ENCODE results near the gene LUZP2. TPM values are rescaled to one million over a fixed set of nuclear protein-coding genes. Genes with fewer than 3 reads are reported as not detected.
A peak's percentile ranks its signal among the peaks of the same experiment; 100 is the strongest.

Gene LUZP2
- total RNA-seq, 1 experiment from 2014 or later: 0.11 TPM

DNA sequence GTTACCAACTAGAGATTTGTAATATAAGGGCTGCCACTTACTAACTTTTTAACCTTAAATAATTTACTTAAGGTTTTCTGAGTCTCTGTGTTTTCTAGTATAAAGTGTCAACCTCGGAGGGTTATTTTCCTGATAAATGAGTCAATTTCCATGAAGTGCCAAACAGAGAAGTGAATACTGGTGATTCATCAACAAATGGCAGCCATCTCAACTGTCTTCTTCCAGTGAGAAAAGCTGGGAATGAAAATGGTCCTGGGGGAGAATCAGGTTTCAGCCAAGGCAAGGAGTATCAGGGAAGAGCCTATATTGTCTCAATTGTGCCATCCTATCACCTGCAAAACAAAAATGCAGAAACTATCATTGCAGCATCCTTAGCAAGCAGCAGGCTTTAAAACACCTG is 129.1 kb downstream of the LUZP2 start:
- Histone ChIP-seq H3K36me3 (ENCODE audit: low read depth, low read length) (no peaks in the 10 kb centered on the region), H3K27me3 (ENCODE audit: low read length) (no peaks in the 10 kb centered on the region), H3K79me2 (ENCODE audit: low read length) (no peaks in the 10 kb centered on the region), H3K4me2 (ENCODE audit: low read length) (no peak overlapping the region), H3K4me1 (ENCODE audit: insufficient read depth, low read length) (no peaks in the 10 kb centered on the region), H2AFZ (ENCODE audit: low read length) (no peak overlapping the region), H3F3A (ENCODE audit: low read length, unreplicated experiment) (no peaks in the 10 kb centered on the region), H3K9ac (ENCODE audit: low read length) (no peak overlapping the region), H3K9me2 (replicated peaks; ENCODE audit: low read length) (no peaks in the 10 kb centered on the region), H3K9me3 (ENCODE audit: low read length) (no peaks in the 10 kb centered on the region), H3K27ac (ENCODE audit: low read length) (no peak overlapping the region), H4K20me1 (ENCODE audit: low read length) (no peaks in the 10 kb centered on the region), H3K4me3 (ENCODE audit: low read length) (no peak overlapping the region)
- ChIA-PET POLR2A (ENCODE audit: unreplicated experiment) (no interaction called here), CTCF (no interaction called here)
- no peak for DNase-seq
- ATAC-seq: no peak
- TF ChIP-seq, protein P1, sequence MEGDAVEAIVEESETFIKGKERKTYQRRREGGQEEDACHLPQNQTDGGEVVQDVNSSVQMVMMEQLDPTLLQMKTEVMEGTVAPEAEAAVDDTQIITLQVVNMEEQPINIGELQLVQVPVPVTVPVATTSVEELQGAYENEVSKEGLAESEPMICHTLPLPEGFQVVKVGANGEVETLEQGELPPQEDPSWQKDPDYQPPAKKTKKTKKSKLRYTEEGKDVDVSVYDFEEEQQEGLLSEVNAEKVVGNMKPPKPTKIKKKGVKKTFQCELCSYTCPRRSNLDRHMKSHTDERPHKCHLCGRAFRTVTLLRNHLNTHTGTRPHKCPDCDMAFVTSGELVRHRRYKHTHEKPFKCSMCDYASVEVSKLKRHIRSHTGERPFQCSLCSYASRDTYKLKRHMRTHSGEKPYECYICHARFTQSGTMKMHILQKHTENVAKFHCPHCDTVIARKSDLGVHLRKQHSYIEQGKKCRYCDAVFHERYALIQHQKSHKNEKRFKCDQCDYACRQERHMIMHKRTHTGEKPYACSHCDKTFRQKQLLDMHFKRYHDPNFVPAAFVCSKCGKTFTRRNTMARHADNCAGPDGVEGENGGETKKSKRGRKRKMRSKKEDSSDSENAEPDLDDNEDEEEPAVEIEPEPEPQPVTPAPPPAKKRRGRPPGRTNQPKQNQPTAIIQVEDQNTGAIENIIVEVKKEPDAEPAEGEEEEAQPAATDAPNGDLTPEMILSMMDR (conservative IDR thresholded peaks at IDR 0.05; ENCODE audit: low read depth, low read length): no peak
- no peak for TF ChIP-seq EZH2 (IDR thresholded peaks at IDR 0.05; ENCODE audit: low read length, unreplicated experiment)
- no peak for TF ChIP-seq EZH2phosphoT487 (IDR thresholded peaks at IDR 0.05; ENCODE audit: borderline replicate concordance, low read length)
- intact Hi-C loops (cut with micrococcal nuclease): no loop called here
- no TSS peak for BruUV-seq (replicated peaks)

DNA sequence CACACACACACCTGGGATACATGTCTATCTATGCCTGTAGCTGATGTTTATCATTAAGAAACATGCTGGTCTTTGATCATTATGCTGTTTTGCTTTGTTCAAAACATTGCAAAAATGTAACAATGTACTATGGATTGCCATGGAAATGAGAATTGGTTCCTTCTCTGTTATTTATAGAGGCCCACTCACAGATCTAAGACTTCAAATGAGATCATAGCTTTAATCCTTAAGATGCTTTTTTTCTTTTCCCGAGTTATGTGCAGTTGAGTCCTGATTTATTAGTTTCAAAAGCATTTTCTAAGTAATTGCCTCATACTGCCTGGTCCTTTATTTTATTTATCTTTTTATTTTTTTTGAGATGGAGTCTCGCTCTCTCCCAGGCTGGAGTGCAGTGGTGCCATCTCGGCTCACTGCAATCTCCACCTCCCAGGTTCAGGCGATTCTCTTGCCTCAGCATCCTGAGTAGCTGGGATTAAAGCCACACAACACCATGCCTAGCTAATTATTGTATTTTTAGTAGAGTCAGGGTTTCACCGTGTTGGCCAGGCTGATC is 131.4 kb downstream of the LUZP2 start:
- Histone ChIP-seq H3K79me2 (ENCODE audit: low read length) (no peaks in the 10 kb centered on the region), H3K27me3 (ENCODE audit: low read length) (no peaks in the 10 kb centered on the region), H3K4me2 (ENCODE audit: low read length) (no peak overlapping the region), H3K36me3 (ENCODE audit: low read depth, low read length) (no peaks in the 10 kb centered on the region), H3K27ac (ENCODE audit: low read length) (no peak overlapping the region), H3K9me3 (ENCODE audit: low read length) (no peaks in the 10 kb centered on the region), H3K9me2 (replicated peaks; ENCODE audit: low read length) (no peaks in the 10 kb centered on the region), H3F3A (ENCODE audit: low read length, unreplicated experiment) (no peaks in the 10 kb centered on the region), H3K4me1 (ENCODE audit: insufficient read depth, low read length) (no peaks in the 10 kb centered on the region), H2AFZ (ENCODE audit: low read length) (no peak overlapping the region), H3K9ac (ENCODE audit: low read length) (no peak overlapping the region), H4K20me1 (ENCODE audit: low read length) (no peaks in the 10 kb centered on the region), H3K4me3 (ENCODE audit: low read length) (no peak overlapping the region)
- ChIA-PET CTCF (no interaction called here), POLR2A (ENCODE audit: unreplicated experiment) (no interaction called here)
- no peak for ATAC-seq
- no peak for DNase-seq
- no TSS peak for BruUV-seq (replicated peaks)
- intact Hi-C loops (cut with micrococcal nuclease): no loop called here
- TF ChIP-seq EZH2phosphoT487 (IDR thresholded peaks at IDR 0.05; ENCODE audit: borderline replicate concordance, low read length) (no peak), EZH2 (IDR thresholded peaks at IDR 0.05; ENCODE audit: low read length, unreplicated experiment) (no peak)
- TF ChIP-seq, protein P1 (conservative IDR thresholded peaks at IDR 0.05; ENCODE audit: low read depth, low read length): no peak

- H3F3A ChIP-seq (ENCODE audit: low read length, unreplicated experiment): peaks cover 4% of the 10 kb centered on the region
- H3K4me2 ChIP-seq (ENCODE audit: low read length): peak overlapping the region; percentile 81
- TF ChIP-seq EZH2 (IDR thresholded peaks at IDR 0.05; ENCODE audit: low read length, unreplicated experiment) (no peak), EZH2phosphoT487 (IDR thresholded peaks at IDR 0.05; ENCODE audit: borderline replicate concordance, low read length) (no peak)
- TF ChIP-seq, protein P1 (conservative IDR thresholded peaks at IDR 0.05; ENCODE audit: low read depth, low read length): no peak
- peak overlapping the region; percentile 88 for H3K9ac ChIP-seq (ENCODE audit: low read length)
- H3K9me2 ChIP-seq (replicated peaks; ENCODE audit: low read length): no peaks in the 10 kb centered on the region
- CTCF ChIA-PET: interaction anchor here (0.5 to 0.6 kb wide), 2 partner anchors 612 to 1512 kb away, joined by 3 to 4 read pairs; no protein-coding TSS in a partner anchor
- peak; percentile 64 for DNase-seq
- H3K9me3 ChIP-seq (ENCODE audit: low read length): no peaks in the 10 kb centered on the region
- BruUV-seq (replicated peaks): no TSS peak
- no peaks in the 10 kb centered on the region for H3K36me3 ChIP-seq (ENCODE audit: low read depth, low read length)
- no peaks in the 10 kb centered on the region for H3K79me2 ChIP-seq (ENCODE audit: low read length)
- no peak overlapping the region for H3K4me3 ChIP-seq (ENCODE audit: low read length)
- peak; percentile 58 for ATAC-seq
- POLR2A ChIA-PET (ENCODE audit: unreplicated experiment): no interaction called here
- no peaks in the 10 kb centered on the region for H3K27me3 ChIP-seq (ENCODE audit: low read length)
- intact Hi-C loops (cut with micrococcal nuclease): loop anchor here (5.0 kb wide), 2 partner anchors 47 to 122 kb away; no protein-coding TSS in a partner anchor
- H4K20me1 ChIP-seq (ENCODE audit: low read length): no peaks in the 10 kb centered on the region
- H3K4me1 ChIP-seq (ENCODE audit: insufficient read depth, low read length): peaks cover 36% of the 10 kb centered on the region
- no peak overlapping the region for H2AFZ ChIP-seq (ENCODE audit: low read length)
- peak overlapping the region; percentile 100 for H3K27ac ChIP-seq (ENCODE audit: low read length)
Observed at GRCh38 chr11:24634606-24635160, 137.8 kb downstream of the LUZP2 start.

All from PC-3 (cell line).